AG08396 (cell line): Measurements from ENCODE around the gene LRRC19.

ENCODE experiments used
- DNase-seq: peaks from one replicate; pipeline ENCODE4 v3.0.0; 2012; ENCODE audit warnings: low spot score, mixed read lengths

LRRC19 gene, protein sequence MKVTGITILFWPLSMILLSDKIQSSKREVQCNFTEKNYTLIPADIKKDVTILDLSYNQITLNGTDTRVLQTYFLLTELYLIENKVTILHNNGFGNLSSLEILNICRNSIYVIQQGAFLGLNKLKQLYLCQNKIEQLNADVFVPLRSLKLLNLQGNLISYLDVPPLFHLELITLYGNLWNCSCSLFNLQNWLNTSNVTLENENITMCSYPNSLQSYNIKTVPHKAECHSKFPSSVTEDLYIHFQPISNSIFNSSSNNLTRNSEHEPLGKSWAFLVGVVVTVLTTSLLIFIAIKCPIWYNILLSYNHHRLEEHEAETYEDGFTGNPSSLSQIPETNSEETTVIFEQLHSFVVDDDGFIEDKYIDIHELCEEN

GRCh38 chr9:27005491-27005890, at the start of gene LRRC19:
LRRC19 (minus strand) TSS chr9:27005672; CDS start chr9:26999694, 5,978 bp downstream.
- DNase-seq = no peak

DNA sequence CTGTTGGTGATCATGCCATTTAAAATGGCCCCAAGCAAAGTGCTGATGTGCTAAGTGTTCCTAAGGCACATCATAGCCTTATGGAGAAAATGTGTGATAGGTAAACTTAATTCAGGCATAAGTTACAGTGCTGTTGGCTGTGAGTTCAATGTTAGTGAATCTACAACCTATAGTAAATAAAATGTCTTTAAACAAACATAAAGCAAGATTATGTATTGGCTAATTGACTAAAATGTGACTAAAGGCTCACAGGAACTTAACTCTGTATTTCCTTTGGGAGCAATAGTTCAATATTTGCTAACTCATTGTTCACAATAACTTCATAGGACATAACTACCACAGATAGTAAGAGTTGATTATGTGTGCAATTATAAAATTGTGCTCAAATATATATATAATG, 49.4 kb upstream of the LRRC19 start:
- DNase-seq = no peak

GRCh38 chr9:27054125-27054524, 48.7 kb upstream of the LRRC19 start:
- DNase-seq = no peak

- DNase-seq = no peak
Observed at GRCh38 chr9:27053369-27054022, 48.0 kb upstream of the LRRC19 start.

DNA sequence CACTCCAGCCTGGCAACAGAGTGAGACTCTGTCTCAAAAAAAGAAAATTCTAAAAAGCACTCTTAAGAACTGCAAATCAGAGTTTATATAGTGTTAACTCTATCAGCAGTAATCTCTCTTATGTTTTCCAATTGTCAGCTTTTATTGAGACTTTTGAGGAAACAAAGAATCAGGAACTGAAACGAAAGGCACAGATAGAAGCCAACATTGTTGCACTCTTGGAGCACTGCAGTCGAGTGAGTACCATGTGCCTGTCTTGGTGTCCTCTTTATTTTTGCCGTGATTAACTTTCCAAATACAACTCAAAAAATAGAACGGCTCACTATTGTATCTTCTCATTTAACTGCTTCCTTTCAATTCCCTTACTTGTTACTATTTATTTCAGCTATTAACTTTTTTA, 41.7 kb upstream of the LRRC19 start:
- no peak for DNase-seq

- no peak for DNase-seq
Observed at GRCh38 chr9:27043176-27043575, 37.7 kb upstream of the LRRC19 start.

DNA sequence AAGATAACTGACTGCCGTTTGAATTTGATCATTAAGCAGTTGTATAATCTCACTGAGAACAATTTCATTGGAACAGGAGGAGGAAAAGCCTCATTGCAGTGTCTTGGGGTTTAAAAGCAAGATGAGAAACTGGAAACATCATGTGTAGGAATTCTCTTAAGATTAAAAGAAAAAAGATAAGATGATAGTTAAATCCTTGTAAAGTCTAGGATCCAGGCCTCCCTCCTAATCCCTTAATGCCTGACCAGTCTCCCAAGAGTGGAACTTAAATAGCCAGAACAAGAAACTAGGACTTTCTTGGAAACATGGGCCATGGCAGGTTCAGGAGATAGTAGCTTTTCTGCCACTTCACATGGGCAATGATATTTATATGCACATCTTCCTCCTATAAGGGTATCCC, 37.0 kb upstream of the LRRC19 start:
- no peak for DNase-seq

- no peak for DNase-seq
Observed at GRCh38 chr9:27041746-27042145, 36.3 kb upstream of the LRRC19 start.

DNA sequence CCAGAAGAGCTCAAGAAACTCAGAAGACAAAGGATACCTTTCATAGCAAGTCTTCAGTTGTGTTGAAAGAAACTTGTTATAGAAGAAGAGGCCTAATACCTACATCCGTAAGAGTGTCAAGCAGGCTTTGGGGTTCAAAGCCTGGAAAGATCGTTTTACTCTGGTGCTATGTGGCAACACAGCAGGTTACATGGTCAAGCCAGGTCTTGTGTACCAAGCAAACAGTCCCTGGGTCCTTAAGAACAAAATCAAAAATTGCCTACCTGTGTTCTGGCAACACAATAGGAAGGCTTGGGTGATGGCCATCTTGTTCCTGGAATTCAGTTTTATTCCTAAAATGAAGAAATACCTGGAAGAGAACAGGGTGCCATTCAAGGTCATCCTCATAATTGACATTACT, 32.0 kb upstream of the LRRC19 start:
- DNase-seq = no peak

DNA sequence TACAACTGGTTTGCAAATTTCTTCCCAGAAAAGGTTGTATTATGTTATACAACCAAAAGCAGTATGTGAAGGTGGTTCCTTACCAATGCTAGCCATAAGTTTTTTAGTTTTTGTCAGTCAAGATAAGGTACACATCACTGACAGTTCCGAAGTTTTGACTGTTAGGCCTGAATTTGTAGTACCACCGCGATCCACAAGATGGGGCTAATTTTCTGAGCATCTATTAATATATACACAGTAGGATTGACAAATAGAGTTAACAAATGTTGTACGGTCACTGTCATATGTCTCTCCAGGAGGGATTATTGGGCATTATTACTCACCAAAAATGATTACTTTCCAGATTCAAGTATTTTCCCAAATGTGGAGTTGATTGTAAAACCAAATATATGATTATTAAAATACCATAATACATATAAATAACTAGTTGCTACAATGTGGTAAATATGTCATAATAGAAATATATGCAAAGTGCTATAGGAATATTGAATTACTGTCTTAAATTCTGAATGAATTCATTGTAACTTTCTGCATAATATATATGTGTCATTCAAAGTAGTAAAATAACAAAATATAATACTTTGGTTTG, 28.4 kb upstream of the LRRC19 start:
- peak; percentile 45 for DNase-seq

DNA sequence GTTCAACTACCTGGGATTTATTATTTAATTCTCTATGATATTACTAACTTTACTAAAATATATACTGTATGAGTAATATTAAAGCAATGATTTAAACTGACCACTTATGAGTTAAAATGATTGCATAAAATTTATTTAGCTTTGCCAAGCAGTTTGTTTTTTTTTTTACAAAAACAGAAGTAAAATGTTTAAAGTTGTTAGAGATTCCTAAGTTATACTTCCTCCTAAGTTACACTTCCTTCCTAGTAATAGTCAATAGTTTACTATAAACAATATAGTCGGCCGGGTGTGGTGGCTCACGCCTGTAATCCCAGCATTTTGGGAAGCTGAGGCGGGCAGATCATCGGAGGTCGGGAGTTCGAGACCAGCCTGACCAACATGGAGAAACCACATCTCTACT, 23.7 kb upstream of the LRRC19 start:
- no peak for DNase-seq

- DNase-seq = no peak
Observed at GRCh38 chr9:27022920-27023319, 17.4 kb upstream of the LRRC19 start.

GRCh38 chr9:27019589-27019988, 14.1 kb upstream of the LRRC19 start:
- DNase-seq = no peak

- DNase-seq = no peak
Observed at GRCh38 chr9:27003426-27004077, 1.9 kb downstream of the LRRC19 start.

GRCh38 chr9:26995810-26996209, 9.7 kb downstream of the LRRC19 start:
- no peak for DNase-seq

- DNase-seq = no peak
Observed at GRCh38 chr9:26983340-26983739, 22.1 kb downstream of the LRRC19 start.

DNA sequence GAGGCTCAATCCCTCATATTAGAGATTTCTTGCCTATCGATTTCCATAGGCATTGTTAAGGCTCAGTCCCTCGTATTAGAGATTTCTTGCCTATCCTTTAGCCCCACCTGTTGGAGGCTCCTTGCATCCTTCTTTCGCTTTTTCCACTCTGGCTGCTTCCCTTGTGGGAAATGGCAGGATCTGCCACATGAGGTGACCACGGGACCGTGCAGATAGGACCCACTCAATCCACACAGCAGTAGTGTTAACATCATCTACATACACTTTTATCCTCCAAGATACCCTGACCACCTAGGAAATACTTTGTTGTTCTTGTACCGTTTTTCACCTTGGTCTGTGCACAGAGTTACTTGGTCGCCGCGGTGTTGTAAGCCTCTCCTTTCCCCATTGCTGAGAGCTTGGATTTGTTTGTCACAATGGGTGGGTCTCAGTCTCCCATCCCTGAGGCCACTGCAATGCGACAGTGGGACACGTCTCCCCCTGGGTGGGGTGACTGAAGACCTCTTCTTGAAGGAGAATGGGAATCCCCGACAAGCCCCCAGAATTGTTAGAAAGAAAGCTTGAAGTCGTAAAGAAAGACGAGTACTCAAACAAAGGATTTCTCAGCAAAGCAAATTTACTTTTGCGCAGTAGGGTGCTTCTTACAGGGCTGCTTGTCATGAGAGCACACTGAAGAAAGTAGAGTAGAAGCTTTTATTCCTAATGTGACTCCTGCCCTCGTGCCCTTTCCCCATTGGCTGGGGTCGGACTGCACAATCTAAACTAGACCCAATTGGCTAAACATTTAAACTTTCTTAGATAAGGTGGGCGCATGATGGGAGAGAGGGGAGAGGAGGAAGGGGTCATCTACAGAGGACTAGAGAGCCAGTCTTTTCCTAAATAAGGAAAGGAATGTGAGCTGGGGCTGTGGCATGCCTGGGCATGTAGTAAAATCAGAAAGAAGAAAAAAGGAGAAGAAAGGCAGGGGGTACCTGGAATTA, 29.5 kb downstream of the LRRC19 start:
- peak; percentile 30 for DNase-seq

DNA sequence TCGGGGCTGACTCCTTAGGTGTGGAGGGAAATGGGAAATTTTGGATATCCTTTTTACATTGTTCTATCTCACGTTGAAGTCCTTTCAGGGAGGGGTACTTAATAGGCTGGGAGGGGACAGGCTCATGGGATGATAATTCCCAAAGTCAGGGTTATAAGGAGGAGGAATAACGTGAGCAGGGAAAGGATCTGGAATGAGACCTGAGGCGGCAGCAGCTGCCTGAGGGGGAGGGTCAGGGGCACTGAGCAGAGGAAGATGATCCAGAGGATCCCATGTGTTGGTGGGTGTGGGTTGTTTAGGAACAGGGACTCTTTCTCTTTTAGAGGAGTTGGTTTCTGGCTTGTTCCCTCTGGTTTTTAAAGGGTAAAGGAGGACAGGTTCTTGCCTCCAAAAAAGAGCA, 30.5 kb downstream of the LRRC19 start:
- no peak for DNase-seq

GRCh38 chr9:26973989-26974388, 31.5 kb downstream of the LRRC19 start:
- no peak for DNase-seq

GRCh38 chr9:26971721-26972120, 33.8 kb downstream of the LRRC19 start:
- DNase-seq = no peak

DNA sequence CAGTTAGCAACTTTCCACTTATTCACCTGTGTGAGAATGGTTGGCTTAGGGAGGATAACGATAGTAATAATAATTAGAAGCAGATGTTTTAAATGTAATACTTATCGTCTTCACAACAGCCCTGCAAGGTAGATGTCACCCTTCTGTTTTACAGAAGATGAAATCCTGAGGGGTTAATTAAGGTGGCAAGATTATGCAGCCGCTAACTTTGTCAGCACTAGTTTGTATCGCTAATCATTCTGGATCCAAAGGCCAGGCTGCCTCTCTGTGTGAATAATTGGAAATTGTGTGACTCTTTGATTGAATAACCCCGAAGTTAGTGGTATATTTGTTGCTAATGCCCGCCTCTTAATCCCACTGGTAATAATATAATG, 48.6 kb downstream of the LRRC19 start:
- DNase-seq = no peak
